MCF 10A (cell line): Measurements from ENCODE around the gene ACADVL. TPM values are rescaled to one million over a fixed set of nuclear protein-coding genes. Genes with fewer than 3 reads are reported as not detected.

Experiments
- BruUV-seq: library from RNA; stranded (reverse); fragments of 400-500 nt; replicated peaks from 2 replicates; lab custom pipeline; 2021; lab: Mats Ljungman, UMichigan
- CTCF ChIA-PET: fragments of 300-600 bp; sonication (Branson Sonifier 250); formaldehyde crosslinking; extraction: SDS; loops from one replicate; lab custom pipeline; 2021; ENCODE audit warnings: antibody characterized with exemption, inconsistent platforms; lab: Yijun Ruan, JAX
- POLR2A ChIA-PET: fragments of 300-600, 350-650 bp; sonication (Branson Sonifier 250); formaldehyde crosslinking; extraction: SDS; loops from one replicate; lab custom pipeline; 2020; ENCODE audit warnings: antibody characterized with exemption, inconsistent platforms; lab: Yijun Ruan, JAX
- DNase-seq: peaks from one replicate; pipeline ENCODE4 v3.0.0-alpha.2; 2018; ENCODE audit not compliant: unreplicated experiment
- H3K27ac Mint-ChIP-seq: one replicate; pipeline ENCODE4 v1.8.0; 2022; ENCODE audit warnings: mild to moderate bottlenecking, low read depth, mixed read lengths; ENCODE audit not compliant: unreplicated experiment
- H3K27me3 Mint-ChIP-seq: one replicate; pipeline ENCODE4 v1.8.0; 2022; ENCODE audit warnings: mixed read lengths; ENCODE audit not compliant: insufficient read depth, unreplicated experiment
- H3K36me3 Mint-ChIP-seq: one replicate; pipeline ENCODE4 v1.8.0; 2022; ENCODE audit warnings: mild to moderate bottlenecking, moderate library complexity, mixed read lengths; ENCODE audit not compliant: insufficient read depth, unreplicated experiment
- H3K4me1 Mint-ChIP-seq: one replicate; pipeline ENCODE4 v1.8.0; 2022; ENCODE audit warnings: mixed read lengths; ENCODE audit not compliant: insufficient read depth, unreplicated experiment
- H3K4me3 Mint-ChIP-seq: one replicate; pipeline ENCODE4 v1.8.0; 2022; ENCODE audit warnings: mild to moderate bottlenecking, moderate library complexity, mixed read lengths; ENCODE audit not compliant: unreplicated experiment
- H3K9me3 Mint-ChIP-seq: one replicate; pipeline ENCODE4 v1.8.0; 2022; ENCODE audit warnings: mixed read lengths; ENCODE audit not compliant: unreplicated experiment
- intact Hi-C: fragments of 100-400 bp; cut with micrococcal nuclease; formaldehyde crosslinking; loops from 2 replicates; pipeline ENCODE4 v1.14.1; 2022
- total RNA-seq: library from RNA; stranded (reverse); gene quantifications from 2 replicates; pipeline ENCODE4 v1.2.3, GENCODE V29; 2022
- TF ChIP-seq, protein P1 (sequence below): fragments of 200-600 bp; IDR thresholded peaks from one replicate; pipeline ENCODE4 v1.8.0; 2022; ENCODE audit warnings: antibody characterized with exemption, mild to moderate bottlenecking; ENCODE audit not compliant: unreplicated experiment

The ACADVL gene
- total RNA-seq, 1 experiment from 2014 or later, result 413 TPM

DNA sequence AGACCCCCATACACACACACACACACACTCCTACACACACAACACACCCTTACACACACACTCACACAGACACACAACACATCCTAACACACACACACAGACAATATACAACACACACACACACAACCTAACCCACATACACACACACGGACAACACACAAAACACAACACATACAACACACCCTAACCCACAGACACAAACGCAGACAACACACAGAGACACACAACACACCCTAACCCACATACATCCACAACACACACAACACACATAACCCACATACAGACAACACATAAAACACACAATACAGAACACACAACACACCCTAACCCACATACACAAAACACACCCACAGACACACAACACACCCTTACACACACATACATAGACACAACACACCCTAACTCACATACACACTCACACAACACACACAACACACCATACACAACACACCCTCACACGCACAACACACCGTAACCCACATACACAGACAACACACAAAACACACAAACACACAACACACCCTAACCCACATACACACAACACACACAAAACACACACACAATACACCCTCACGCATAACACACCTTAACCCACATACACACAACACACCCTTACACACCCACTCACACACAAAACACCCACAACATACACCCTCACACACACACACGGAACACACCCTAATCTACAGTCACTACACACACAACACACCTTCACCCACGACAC lies 45.0 kb upstream of the ACADVL start:
- Mint-ChIP-seq H3K27ac (no peak overlapping the region), H3K4me1 (no peaks in the 10 kb centered on the region), H3K9me3 (no peaks in the 10 kb centered on the region), H3K4me3 (no peak overlapping the region), H3K36me3 (no peaks in the 10 kb centered on the region), H3K27me3 (no peaks in the 10 kb centered on the region)
- TF ChIP-seq, protein P1, sequence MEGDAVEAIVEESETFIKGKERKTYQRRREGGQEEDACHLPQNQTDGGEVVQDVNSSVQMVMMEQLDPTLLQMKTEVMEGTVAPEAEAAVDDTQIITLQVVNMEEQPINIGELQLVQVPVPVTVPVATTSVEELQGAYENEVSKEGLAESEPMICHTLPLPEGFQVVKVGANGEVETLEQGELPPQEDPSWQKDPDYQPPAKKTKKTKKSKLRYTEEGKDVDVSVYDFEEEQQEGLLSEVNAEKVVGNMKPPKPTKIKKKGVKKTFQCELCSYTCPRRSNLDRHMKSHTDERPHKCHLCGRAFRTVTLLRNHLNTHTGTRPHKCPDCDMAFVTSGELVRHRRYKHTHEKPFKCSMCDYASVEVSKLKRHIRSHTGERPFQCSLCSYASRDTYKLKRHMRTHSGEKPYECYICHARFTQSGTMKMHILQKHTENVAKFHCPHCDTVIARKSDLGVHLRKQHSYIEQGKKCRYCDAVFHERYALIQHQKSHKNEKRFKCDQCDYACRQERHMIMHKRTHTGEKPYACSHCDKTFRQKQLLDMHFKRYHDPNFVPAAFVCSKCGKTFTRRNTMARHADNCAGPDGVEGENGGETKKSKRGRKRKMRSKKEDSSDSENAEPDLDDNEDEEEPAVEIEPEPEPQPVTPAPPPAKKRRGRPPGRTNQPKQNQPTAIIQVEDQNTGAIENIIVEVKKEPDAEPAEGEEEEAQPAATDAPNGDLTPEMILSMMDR, result no peak
- intact Hi-C loops, result no loop called here
- BruUV-seq, result no TSS peak
- ChIA-PET CTCF (no interaction called here), POLR2A (no interaction called here)
- no peak for DNase-seq

DNA sequence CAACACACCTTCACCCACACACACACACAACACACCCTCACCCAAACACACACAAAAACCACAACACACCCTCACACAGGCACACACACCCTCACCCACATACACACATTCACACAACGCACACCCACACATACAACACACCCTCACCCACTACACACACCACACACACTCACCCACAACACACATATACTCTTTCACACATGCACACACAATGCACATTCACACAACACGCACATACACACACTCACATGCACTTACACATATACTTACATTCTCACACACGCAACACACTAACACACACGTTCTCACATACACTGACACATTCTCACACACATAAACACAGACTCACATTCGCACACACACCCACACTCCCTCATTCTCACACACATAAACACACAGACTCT lies 44.4 kb upstream of the ACADVL start:
- no peaks in the 10 kb centered on the region for H3K27me3 Mint-ChIP-seq

DNA sequence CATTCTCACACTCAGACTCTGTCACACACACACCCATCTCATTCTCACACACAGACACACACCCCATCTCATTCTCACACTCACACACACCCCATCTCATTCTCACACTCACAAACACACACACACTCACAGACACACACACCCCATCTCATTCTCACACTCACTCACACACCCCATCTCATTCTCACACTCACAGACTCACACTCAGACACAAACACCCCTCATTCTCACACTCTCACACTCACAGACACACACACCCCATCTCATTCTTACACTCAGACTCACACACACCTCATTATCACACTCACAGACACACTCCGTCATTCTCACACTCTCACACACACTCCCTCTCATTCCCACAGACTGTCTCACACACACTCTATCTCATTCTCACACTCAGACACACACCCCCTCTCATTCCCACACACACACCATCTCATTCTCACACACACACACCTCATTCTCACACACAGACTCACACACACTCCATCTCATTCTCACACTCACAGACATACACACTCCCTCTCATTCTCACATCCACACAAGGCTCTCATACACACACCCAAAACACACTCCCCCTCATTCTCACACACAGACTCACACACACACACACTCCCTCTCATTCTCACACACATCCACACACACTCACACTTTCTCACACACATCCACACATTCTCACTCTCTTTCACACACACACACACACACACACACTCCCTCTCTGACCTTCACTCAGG lies 43.5 kb upstream of the ACADVL start:
- intact Hi-C loops, result loop anchor here (2.0 kb wide), 2 partner anchors 39 to 123 kb away; no protein-coding TSS in a partner anchor
- ChIA-PET CTCF (interaction anchor here (0.9 to 3.2 kb wide), 10 partner anchors 19 to 140 kb away, joined by 3 to 33 read pairs (median 8); no protein-coding TSS in a partner anchor), POLR2A (interaction anchor here (0.6 to 1.3 kb wide), 2 partner anchors 43 to 130 kb away, joined by 3 to 4 read pairs; partner anchors contain the start of gene DLG4)
- BruUV-seq, result no TSS peak
- H3K27ac Mint-ChIP-seq, result no peak overlapping the region
- TF ChIP-seq, protein P1, result no peak
- no peaks in the 10 kb centered on the region for H3K4me1 Mint-ChIP-seq
- H3K4me3 Mint-ChIP-seq, result no peak overlapping the region
- H3K9me3 Mint-ChIP-seq, result no peaks in the 10 kb centered on the region
- H3K36me3 Mint-ChIP-seq, result no peaks in the 10 kb centered on the region
- H3K27me3 Mint-ChIP-seq, result no peaks in the 10 kb centered on the region
- DNase-seq, result no peak

More for the DNA sequence above, 44.4 kb upstream of the ACADVL start:
- Mint-ChIP-seq H3K27ac (no peak overlapping the region), H3K36me3 (no peaks in the 10 kb centered on the region), H3K9me3 (no peaks in the 10 kb centered on the region), H3K4me3 (no peak overlapping the region), H3K4me1 (no peaks in the 10 kb centered on the region)
- no TSS peak for BruUV-seq
- CTCF ChIA-PET, result no interaction called here
- intact Hi-C loops, result no loop called here
- POLR2A ChIA-PET, result no interaction called here
- DNase-seq, result no peak
- TF ChIP-seq, protein P1, result no peak

DNA sequence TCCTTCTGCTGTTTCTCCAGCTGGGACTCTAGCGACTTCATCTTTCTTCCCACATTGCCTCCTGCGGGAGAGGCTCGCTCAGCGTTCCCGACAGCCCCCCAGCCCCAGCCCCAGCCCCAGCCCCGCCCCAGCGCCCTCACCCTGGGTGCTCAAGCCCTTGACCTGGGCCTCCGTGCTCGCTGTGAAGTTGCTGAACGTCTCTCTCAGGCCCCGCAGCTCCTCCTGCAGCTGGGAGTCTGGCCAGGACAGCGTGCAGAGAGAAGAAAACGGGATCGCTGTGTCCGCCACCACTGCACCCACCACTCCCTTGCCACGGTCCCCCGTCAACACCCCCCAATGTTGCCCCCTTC lies 42.9 kb upstream of the ACADVL start:
- TF ChIP-seq, protein P1, result no peak
- no peak for DNase-seq
- no TSS peak for BruUV-seq
- intact Hi-C loops, result loop anchor here (2.0 kb wide), 2 partner anchors 40 to 124 kb away; no protein-coding TSS in a partner anchor
- H3K36me3 Mint-ChIP-seq, result no peaks in the 10 kb centered on the region
- no peaks in the 10 kb centered on the region for H3K27me3 Mint-ChIP-seq
- H3K27ac Mint-ChIP-seq, result no peak overlapping the region
- ChIA-PET POLR2A (interaction anchor here (0.6 to 1.4 kb wide), 4 partner anchors 9 to 131 kb away, joined by 3 to 4 read pairs (median 4); partner anchors contain the start of gene DLG4), CTCF (interaction anchor here (0.7 to 3.2 kb wide), 20 partner anchors 9 to 759 kb away, joined by 3 to 33 read pairs (median 6); no protein-coding TSS in a partner anchor)
- no peaks in the 10 kb centered on the region for H3K9me3 Mint-ChIP-seq
- no peaks in the 10 kb centered on the region for H3K4me1 Mint-ChIP-seq
- peak overlapping the region; percentile 61 for H3K4me3 Mint-ChIP-seq
